Brain microvascular endothelial cell (primary cell): Measurements from ENCODE around the gene PCSK2.

Source experiments
- DNase-seq: peaks from one replicate; pipeline ENCODE4 v3.0.0-alpha.2; 2020
- H3K27ac ChIP-seq: fragments of 250-450 bp; sonication (Bioruptor Pico); 2 replicates; pipeline ENCODE4 v1.5.1; 2020; ENCODE audit warnings: mild to moderate bottlenecking, moderate library complexity
- H3K27me3 ChIP-seq: fragments of 250-450 bp; sonication (Bioruptor Pico); replicated peaks from 2 replicates; pipeline ENCODE4 v1.5.1; 2020; ENCODE audit warnings: mild to moderate bottlenecking
- H3K36me3 ChIP-seq: fragments of 250-450 bp; sonication (Bioruptor Pico); replicated peaks from 2 replicates; pipeline ENCODE4 v1.5.1; 2020; ENCODE audit warnings: mild to moderate bottlenecking
- H3K4me3 ChIP-seq: 2 replicates; pipeline ENCODE4 v1.5.1; 2011; ENCODE audit warnings: low read depth, mild to moderate bottlenecking, control low read depth, low read length, moderate library complexity
- in situ Hi-C: cut with HindIII; loops from 2 replicates; pipeline ENCODE4 v1.10.0; 2017; ENCODE audit warnings: low sequenced_read_pairs, low pct_ligation_motif_present
- TF ChIP-seq, protein P1 (sequence below): IDR thresholded peaks from 2 replicates; pipeline ENCODE4 v1.5.1; 2011; ENCODE audit warnings: low read depth, mild to moderate bottlenecking, moderate library complexity, low read length, control low read depth, inconsistent platforms; ENCODE audit errors: missing control alignments

Gene PCSK2

DNA sequence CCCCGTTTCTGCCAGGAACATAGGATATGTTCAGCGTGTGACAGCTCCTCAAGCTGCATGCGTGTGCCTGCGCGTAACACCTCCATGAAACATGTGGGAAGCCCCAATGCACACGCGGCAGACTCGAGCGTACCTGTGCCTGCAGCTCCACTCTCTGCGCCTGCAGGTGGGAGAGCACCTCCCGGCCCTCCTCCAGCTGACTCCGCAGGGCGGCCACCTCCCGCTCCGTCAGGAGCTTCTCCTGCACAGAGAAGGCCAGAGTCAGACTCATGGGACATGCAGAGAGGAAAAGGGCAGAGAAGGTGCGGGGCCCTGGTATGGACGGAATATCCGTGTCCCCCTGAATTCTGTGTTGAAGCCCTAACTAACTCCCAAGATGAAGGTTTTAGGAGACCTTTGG, 281.9 kb downstream of the PCSK2 start:
- in situ Hi-C loops = no loop called here
- no peak overlapping the region for H3K27ac ChIP-seq
- no peaks in the 10 kb centered on the region for H3K36me3 ChIP-seq
- TF ChIP-seq, protein P1, sequence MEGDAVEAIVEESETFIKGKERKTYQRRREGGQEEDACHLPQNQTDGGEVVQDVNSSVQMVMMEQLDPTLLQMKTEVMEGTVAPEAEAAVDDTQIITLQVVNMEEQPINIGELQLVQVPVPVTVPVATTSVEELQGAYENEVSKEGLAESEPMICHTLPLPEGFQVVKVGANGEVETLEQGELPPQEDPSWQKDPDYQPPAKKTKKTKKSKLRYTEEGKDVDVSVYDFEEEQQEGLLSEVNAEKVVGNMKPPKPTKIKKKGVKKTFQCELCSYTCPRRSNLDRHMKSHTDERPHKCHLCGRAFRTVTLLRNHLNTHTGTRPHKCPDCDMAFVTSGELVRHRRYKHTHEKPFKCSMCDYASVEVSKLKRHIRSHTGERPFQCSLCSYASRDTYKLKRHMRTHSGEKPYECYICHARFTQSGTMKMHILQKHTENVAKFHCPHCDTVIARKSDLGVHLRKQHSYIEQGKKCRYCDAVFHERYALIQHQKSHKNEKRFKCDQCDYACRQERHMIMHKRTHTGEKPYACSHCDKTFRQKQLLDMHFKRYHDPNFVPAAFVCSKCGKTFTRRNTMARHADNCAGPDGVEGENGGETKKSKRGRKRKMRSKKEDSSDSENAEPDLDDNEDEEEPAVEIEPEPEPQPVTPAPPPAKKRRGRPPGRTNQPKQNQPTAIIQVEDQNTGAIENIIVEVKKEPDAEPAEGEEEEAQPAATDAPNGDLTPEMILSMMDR = no peak
- H3K4me3 ChIP-seq = no peak overlapping the region
- no peaks in the 10 kb centered on the region for H3K27me3 ChIP-seq
- no peak for DNase-seq

DNA sequence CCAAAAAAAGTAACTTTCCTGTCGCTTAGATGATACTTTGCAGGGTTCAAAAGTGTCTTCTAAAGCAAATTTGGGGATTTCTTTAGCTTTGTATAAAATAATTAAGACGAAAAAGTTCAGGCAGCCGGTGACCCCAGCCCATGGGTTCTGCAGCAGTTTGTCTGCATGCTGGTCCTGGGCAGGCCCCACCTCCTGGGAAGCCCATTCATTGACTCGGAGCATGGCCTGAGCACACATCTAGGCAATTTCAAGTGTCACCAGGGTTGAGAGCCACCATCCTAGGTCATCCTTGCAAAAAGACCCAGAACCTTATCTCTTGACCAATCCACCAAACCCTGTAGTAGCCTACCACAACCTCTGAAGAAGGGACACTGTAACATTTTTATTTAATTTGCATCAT, 283.7 kb downstream of the PCSK2 start:
- H3K27ac ChIP-seq = no peak overlapping the region
- TF ChIP-seq, protein P1 = no peak

DNA sequence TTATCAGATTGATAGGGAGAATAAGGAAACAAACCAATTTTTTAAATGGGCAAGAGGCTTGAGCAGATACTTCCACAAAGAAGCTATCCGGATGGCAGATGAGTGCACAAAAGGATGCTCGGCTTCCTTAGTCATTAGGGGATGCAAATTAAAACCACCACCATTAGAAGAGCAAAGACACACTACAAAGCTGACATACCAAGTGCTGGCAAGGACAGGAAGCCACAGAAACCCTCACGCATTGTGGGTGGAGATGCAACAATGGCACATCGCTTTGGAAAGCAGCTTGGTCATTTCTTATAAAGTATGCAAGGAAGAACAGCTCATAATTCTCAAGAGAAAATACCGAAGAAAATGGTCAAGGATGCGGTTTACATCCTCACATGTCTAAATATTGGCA, 284.6 kb downstream of the PCSK2 start:
- in situ Hi-C loops = no loop called here

More for the DNA sequence above, 283.7 kb downstream of the PCSK2 start:
- in situ Hi-C loops = no loop called here
- Histone ChIP-seq H3K4me3 (no peak overlapping the region), H3K27me3 (no peaks in the 10 kb centered on the region), H3K36me3 (no peaks in the 10 kb centered on the region)
- no peak for DNase-seq

DNA sequence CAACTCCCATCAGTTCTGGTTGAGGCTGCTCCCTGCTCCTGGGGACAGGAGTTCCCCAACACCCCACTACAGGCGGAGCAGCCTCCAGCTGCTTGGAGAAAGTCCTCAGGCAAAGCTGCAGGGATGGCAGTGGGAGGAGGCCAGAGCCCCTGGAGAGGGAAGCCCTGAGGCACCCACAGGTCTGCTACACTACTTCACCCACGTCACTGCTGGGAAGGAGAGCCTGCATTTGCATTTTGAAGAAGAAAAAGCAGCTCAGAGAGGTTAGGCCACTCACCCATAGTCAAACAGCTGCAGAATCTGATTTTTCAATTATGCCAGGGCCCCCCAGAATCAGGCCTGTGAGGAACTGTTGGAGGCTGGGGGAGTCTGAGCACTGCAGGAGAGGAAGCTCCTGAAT, 287.1 kb downstream of the PCSK2 start:
- in situ Hi-C loops = no loop called here
- Histone ChIP-seq H3K27ac (no peak overlapping the region), H3K27me3 (no peaks in the 10 kb centered on the region), H3K36me3 (no peaks in the 10 kb centered on the region), H3K4me3 (no peak overlapping the region)
- DNase-seq = no peak
- TF ChIP-seq, protein P1 = no peak

More for the DNA sequence above, 284.6 kb downstream of the PCSK2 start:
- no peaks in the 10 kb centered on the region for H3K27me3 ChIP-seq
- H3K27ac ChIP-seq = no peak overlapping the region
- H3K36me3 ChIP-seq = no peaks in the 10 kb centered on the region
- no peak for DNase-seq
- no peak overlapping the region for H3K4me3 ChIP-seq
- TF ChIP-seq, protein P1 = no peak

DNA sequence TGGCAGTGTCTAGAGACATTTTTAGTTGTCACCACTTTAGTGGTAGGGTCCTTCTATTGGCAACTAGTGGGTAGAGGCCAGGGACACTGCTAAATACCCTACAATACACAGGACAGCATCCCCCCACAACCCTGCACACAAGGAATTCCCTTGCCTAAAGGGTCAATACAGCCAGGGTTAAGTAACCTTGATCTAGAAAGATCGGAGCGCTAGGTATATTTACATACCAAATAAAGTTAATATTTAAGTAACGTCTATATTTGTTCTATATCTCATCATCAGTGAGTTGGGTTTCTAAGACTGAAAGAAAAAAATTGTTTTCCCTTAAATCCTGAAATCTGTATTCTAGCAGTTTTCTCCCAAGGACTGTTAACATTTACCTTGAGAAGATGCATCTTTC, 288.2 kb downstream of the PCSK2 start:
- Histone ChIP-seq H3K4me3 (no peak overlapping the region), H3K27me3 (no peaks in the 10 kb centered on the region), H3K36me3 (no peaks in the 10 kb centered on the region), H3K27ac (no peak overlapping the region)
- in situ Hi-C loops = no loop called here
- DNase-seq = no peak
- TF ChIP-seq, protein P1 = no peak

DNA sequence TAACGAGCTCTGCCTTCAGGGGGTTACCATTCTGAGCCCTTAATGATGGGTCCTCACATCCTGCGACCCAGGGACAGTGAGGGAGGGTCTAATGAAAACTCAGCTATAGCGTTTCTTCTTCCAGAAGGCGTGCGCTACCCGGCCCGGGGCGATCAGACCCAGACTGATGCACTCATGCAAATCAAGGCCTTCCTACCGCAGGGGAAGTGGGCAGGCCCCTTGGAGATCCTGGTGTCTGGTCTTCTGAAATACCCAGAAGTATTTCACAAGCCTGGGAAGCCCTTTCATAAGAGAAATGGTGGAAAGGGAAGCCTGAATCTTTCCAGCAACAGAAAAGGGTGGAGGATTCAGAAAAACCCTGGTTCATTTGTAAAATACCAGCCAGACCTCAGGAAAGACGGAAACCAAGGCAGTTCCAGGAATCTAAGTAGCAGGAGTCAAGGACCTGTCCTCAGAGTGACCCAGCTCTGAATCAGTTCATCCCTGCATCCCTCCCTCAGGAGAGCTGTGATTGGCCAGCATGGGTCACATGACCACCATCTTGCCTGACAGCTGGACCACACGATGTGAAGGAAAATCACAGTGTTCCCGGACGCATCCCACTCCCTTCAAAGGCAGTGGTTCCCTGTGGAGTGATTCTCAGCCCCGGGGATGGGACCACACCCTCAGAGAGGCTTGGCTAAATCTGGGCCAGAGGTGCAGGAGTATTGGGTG, 291.7 kb downstream of the PCSK2 start:
- in situ Hi-C loops = no loop called here
- no peak overlapping the region for H3K27ac ChIP-seq
- TF ChIP-seq, protein P1 = no peak
- H3K27me3 ChIP-seq = no peaks in the 10 kb centered on the region
- H3K4me3 ChIP-seq = no peak overlapping the region
- no peaks in the 10 kb centered on the region for H3K36me3 ChIP-seq
- DNase-seq = no peak
